IPS-18a (cell line): ENCODE data around the gene SMYD3.

Experiments
- H3K27ac ChIP-seq: one replicate; pipeline ENCODE4 v1.5.1; 2013; ENCODE audit warnings: low read length
- H3K27me3 ChIP-seq: one replicate; pipeline ENCODE4 v1.6.1; 2013; ENCODE audit warnings: mild to moderate bottlenecking, low read length; ENCODE audit not compliant: control insufficient read depth, insufficient read depth
- H3K36me3 ChIP-seq: one replicate; pipeline ENCODE4 v1.6.1; 2013; ENCODE audit warnings: low read depth, low read length; ENCODE audit not compliant: control insufficient read depth
- H3K4me1 ChIP-seq: one replicate; pipeline ENCODE4 v1.6.1; 2013; ENCODE audit warnings: low read depth, low read length; ENCODE audit not compliant: control insufficient read depth
- H3K4me3 ChIP-seq: one replicate; pipeline ENCODE4 v1.5.1; 2013; ENCODE audit warnings: low read length
- H3K9ac ChIP-seq: one replicate; pipeline ENCODE4 v1.6.1; 2013; ENCODE audit warnings: mild to moderate bottlenecking, low read length, moderate library complexity
- H3K9me3 ChIP-seq: one replicate; pipeline ENCODE4 v1.6.1; 2013; ENCODE audit warnings: low read depth, low read length; ENCODE audit not compliant: control insufficient read depth

SMYD3 gene

GRCh38 chr1:246513619-246514343 lies 6.7 kb upstream of the SMYD3 start:
- Histone ChIP-seq H3K9me3 (peaks cover 5% of the 10 kb centered on the region), H3K4me3 (no peak overlapping the region), H3K4me1 (no peaks in the 10 kb centered on the region), H3K27me3 (no peaks in the 10 kb centered on the region), H3K36me3 (no peaks in the 10 kb centered on the region), H3K9ac (no peak overlapping the region), H3K27ac (no peak overlapping the region)

DNA sequence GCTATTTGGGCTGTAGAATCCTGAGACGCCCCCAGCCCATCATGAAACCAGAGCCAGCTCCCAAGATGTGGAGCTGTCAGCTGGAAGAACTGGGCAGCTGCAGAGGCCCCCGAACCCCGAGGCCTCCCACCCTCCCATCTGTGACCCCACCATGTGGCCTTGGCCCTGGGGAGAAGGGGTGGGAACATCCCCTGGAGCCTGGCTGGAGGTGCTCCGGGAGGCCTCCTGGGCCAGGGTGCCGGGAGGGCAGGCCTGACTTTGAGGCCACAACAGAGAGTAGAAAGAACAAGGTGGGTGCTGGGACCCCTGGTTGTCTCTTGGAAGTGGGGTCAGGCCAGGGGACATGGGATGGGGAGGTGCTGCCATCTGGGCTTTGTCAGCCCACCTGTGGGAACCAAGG lies 6.0 kb upstream of the SMYD3 start:
- H3K27ac ChIP-seq, result no peak overlapping the region
- H3K9me3 ChIP-seq, result peaks cover 5% of the 10 kb centered on the region
- no peaks in the 10 kb centered on the region for H3K27me3 ChIP-seq
- no peaks in the 10 kb centered on the region for H3K36me3 ChIP-seq
- H3K9ac ChIP-seq, result no peak overlapping the region
- no peak overlapping the region for H3K4me3 ChIP-seq
- H3K4me1 ChIP-seq, result no peaks in the 10 kb centered on the region

DNA sequence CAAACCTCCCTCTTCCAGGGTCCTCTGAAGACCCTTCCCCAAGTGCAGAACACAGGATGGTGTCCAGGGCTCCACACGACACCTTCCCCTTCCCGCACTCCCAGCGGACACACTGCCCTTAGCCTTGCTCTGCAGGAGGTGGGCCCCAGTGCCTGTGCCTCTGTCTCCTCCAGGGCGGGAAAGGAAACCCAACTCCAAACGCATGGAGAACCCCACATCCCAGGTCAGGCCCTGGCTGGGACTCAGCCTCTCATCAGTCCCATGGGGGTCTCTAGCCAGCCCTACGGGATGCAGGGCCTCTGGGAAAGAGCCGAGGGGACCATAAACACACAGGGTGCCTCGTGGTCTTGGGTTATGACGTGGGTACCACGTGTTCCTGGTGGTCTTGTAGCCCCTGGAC lies 5.6 kb upstream of the SMYD3 start:
- Histone ChIP-seq H3K9ac (no peak overlapping the region), H3K27me3 (peaks cover under 1% of the 10 kb centered on the region), H3K36me3 (no peaks in the 10 kb centered on the region), H3K4me3 (no peak overlapping the region), H3K4me1 (no peaks in the 10 kb centered on the region), H3K27ac (no peak overlapping the region), H3K9me3 (peaks cover 5% of the 10 kb centered on the region)

DNA sequence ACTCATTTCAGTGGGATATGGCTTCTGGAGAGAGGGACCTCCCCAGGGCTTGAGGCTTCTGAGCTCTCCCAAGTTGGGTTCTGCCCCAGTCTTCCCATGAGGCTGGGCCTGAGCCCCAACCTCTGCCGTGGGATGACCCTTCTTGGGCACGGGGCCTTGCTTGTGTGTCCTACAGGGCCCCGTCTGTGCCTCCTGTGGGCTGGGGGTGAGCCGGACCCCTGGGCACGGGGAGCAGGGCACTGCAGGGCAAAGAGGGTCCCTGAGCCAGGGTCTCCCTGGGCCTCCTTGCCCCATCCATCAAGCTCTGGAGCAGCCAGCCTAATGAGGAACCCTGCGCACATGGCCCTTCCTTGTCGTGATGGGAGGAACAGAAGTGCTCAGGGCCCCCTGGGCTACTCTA lies 5.2 kb upstream of the SMYD3 start:
- no peaks in the 10 kb centered on the region for H3K36me3 ChIP-seq

GRCh38 chr1:246511203-246511602 lies 4.1 kb upstream of the SMYD3 start:
- Histone ChIP-seq H3K4me1 (peaks cover under 1% of the 10 kb centered on the region), H3K9me3 (peaks cover 5% of the 10 kb centered on the region)

More for the DNA sequence above, 5.2 kb upstream of the SMYD3 start:
- Histone ChIP-seq H3K27me3 (peaks cover 3% of the 10 kb centered on the region), H3K4me3 (no peak overlapping the region), H3K27ac (no peak overlapping the region), H3K9me3 (peaks cover 5% of the 10 kb centered on the region), H3K9ac (no peak overlapping the region), H3K4me1 (no peaks in the 10 kb centered on the region)

DNA sequence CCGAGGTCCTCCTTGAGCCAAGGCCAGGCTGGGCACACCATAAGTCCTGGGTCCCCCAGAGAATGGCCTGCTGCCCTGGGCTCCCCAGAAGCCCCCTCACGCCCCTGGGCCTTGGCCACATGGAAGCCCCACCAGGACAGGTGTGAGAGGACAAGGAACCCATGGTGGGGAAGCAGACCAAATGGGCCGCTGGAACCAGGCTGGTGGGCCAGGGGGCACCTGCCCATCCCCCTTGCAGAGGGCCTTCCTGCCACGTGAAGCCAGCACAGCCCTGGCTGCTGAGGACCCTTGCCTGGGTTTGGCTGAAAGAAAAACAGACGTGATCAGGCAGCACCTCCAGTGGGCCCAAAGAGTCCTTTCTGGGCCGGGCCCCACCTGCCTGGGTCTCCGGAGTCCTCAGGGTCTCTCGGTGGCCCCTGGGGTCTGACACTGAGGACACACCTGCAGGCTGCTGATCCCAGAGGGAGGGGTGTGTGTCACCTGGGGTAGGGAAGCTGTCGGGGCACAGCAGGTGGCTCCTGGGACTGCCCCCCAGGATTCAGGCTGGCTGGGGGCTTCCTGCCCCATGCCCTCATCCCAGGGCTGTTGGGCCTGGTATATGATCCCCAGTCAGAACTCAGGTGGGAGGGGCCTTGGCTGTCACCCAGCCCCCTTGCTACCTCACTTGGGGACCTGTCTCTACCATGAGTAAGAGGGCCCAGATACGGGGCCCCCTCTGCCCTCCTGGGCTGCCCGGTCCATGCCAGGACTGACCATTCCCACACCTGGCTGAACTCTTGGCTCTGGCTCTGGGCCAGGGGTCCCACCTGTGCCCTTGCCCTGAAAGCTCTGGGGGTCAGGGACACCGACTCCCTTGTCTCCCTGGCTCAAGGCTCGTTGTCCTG lies 3.3 kb upstream of the SMYD3 start:
- peaks cover 3% of the 10 kb centered on the region for H3K4me1 ChIP-seq
- H3K36me3 ChIP-seq, result no peaks in the 10 kb centered on the region
- H3K27ac ChIP-seq, result no peak overlapping the region
- H3K4me3 ChIP-seq, result no peak overlapping the region
- H3K9ac ChIP-seq, result no peak overlapping the region
- H3K9me3 ChIP-seq, result peaks cover 5% of the 10 kb centered on the region
- H3K27me3 ChIP-seq, result peaks cover 13% of the 10 kb centered on the region

More at GRCh38 chr1:246511203-246511602, 4.1 kb upstream of the SMYD3 start:
- Histone ChIP-seq H3K27me3 (peaks cover 7% of the 10 kb centered on the region), H3K4me3 (no peak overlapping the region), H3K9ac (no peak overlapping the region), H3K36me3 (no peaks in the 10 kb centered on the region), H3K27ac (no peak overlapping the region)

- H3K27me3 ChIP-seq, result peaks cover 13% of the 10 kb centered on the region
- H3K36me3 ChIP-seq, result no peaks in the 10 kb centered on the region
- no peak overlapping the region for H3K27ac ChIP-seq
- peaks cover 3% of the 10 kb centered on the region for H3K4me1 ChIP-seq
- no peak overlapping the region for H3K4me3 ChIP-seq
- H3K9ac ChIP-seq, result no peak overlapping the region
- no peaks in the 10 kb centered on the region for H3K9me3 ChIP-seq
These were observed 2.0 kb upstream of the SMYD3 start for GRCh38 chr1:246508897-246509688.

DNA sequence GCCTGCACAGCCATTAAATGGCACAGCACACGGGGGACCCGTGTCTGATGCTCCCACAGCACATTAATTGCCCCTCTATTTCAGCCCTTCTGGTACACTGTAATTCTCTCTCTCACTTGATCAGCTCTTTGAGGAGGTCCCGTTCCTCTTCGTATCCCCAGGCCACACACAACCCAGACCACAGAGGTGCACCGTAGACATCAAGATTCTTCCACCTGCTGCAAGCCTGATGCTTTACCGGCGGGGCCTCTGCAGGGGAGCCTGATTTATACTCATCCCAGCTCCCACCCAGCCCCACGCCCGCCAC lies 759 bp downstream of the SMYD3 start:
- H3K27me3 ChIP-seq, result peaks cover 13% of the 10 kb centered on the region
- peaks cover 3% of the 10 kb centered on the region for H3K4me1 ChIP-seq
- H3K4me3 ChIP-seq, result peak overlapping the region; percentile 81
- no peaks in the 10 kb centered on the region for H3K36me3 ChIP-seq
- H3K9ac ChIP-seq, result peak overlapping the region; percentile 18
- no peak overlapping the region for H3K27ac ChIP-seq
- H3K9me3 ChIP-seq, result no peaks in the 10 kb centered on the region

- H3K4me1 ChIP-seq, result peaks cover 3% of the 10 kb centered on the region
- no peak overlapping the region for H3K9ac ChIP-seq
- no peak overlapping the region for H3K4me3 ChIP-seq
- peaks cover 13% of the 10 kb centered on the region for H3K27me3 ChIP-seq
- no peak overlapping the region for H3K27ac ChIP-seq
- no peaks in the 10 kb centered on the region for H3K36me3 ChIP-seq
- H3K9me3 ChIP-seq, result no peaks in the 10 kb centered on the region
These were observed 3.7 kb downstream of the SMYD3 start for GRCh38 chr1:246503341-246503740.

DNA sequence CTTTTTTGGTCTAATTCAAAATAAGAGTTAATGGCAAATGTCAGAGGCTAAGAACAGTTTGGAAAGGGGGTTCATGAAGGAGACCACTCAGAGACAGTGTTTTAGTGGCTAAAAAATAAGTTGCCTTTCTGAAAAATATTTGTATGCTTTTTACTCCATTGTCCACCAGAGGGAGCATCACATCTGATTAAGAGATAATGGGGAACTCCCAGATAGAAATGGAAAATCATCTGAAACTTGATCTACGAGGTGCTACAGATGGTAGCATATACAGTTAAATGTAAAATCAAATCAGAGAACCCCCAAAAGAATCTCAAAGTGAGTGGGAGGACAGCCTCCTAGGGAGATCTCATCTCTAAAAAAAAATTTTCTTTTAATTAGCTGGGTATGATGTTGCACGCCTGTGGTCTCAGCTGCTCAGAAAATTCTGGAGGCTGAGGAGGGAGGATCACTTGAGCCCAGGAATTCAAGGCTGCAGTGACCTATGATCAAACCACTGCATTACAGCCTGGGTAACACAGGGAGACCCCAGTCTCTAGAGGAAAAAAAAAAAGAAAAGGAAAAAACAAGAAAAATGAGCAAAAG lies 9.7 kb downstream of the SMYD3 start:
- Histone ChIP-seq H3K27ac (no peak overlapping the region), H3K4me3 (no peak overlapping the region), H3K9me3 (no peaks in the 10 kb centered on the region), H3K4me1 (peaks cover 2% of the 10 kb centered on the region), H3K9ac (no peak overlapping the region), H3K27me3 (no peaks in the 10 kb centered on the region), H3K36me3 (no peaks in the 10 kb centered on the region)

- H3K9ac ChIP-seq, result no peak overlapping the region
These were observed 14.4 kb downstream of the SMYD3 start for GRCh38 chr1:246492611-246493245.

More at GRCh38 chr1:246492611-246493245, 14.4 kb downstream of the SMYD3 start:
- H3K4me1 ChIP-seq, result peaks cover 5% of the 10 kb centered on the region
- no peaks in the 10 kb centered on the region for H3K36me3 ChIP-seq
- no peaks in the 10 kb centered on the region for H3K27me3 ChIP-seq
- no peak overlapping the region for H3K4me3 ChIP-seq
- H3K9me3 ChIP-seq, result no peaks in the 10 kb centered on the region
- no peak overlapping the region for H3K27ac ChIP-seq
